HepG2 (cell line): Measurements from ENCODE around the gene SLC12A5. TPM values are rescaled to one million over a fixed set of nuclear protein-coding genes. Genes with fewer than 3 reads are reported as not detected.

ENCODE experiments used
- ELF3 ChIP-seq: IDR thresholded peaks from 2 replicates; pipeline ENCODE4 v1.6.1; 2016; ENCODE audit warnings: missing genetic modification reagents, missing compliant biosample characterization
- EP300 ChIP-seq, 3 experiments: sonication (generic) in 1 of 3; formaldehyde crosslinking in 1 of 3; IDR thresholded peaks; 2 replicates each; pipeline versions ENCODE4 v1.5.1 to v1.6.1; 2011 to 2020; ENCODE audit warnings: low read depth in 2 of 3, low read length in 2 of 3, borderline replicate concordance in 1 of 3, improper control_type of control experiment in 1 of 3, mild to moderate bottlenecking in 1 of 3, missing genetic modification reagents in 1 of 3, moderate library complexity in 1 of 3
- GLI4 ChIP-seq: sonication (generic); formaldehyde crosslinking; IDR thresholded peaks from 2 replicates; pipeline ENCODE4 v1.5.1; 2020; ENCODE audit warnings: missing genetic modification reagents, mild to moderate bottlenecking, moderate library complexity, borderline replicate concordance
- HNF4G ChIP-seq, 2 experiments: sonication (generic) in 1 of 2; formaldehyde crosslinking in 1 of 2; IDR thresholded peaks; 2 replicates each; pipeline versions ENCODE4 v1.4.0 to v1.6.1; 2011 to 2020; ENCODE audit warnings: borderline replicate concordance in 2 of 2, low read depth in 2 of 2, mild to moderate bottlenecking in 2 of 2, low read length in 1 of 2, missing genetic modification reagents in 1 of 2, moderate library complexity in 1 of 2
- JUNB ChIP-seq: sonication (generic); formaldehyde crosslinking; IDR thresholded peaks from 2 replicates; pipeline ENCODE4 v1.8.0; 2022; ENCODE audit warnings: missing genetic modification reagents, mild to moderate bottlenecking, borderline replicate concordance
- KAT8 ChIP-seq: IDR thresholded peaks from 2 replicates; pipeline ENCODE4 v1.6.1; 2016; ENCODE audit warnings: missing genetic modification reagents, missing compliant biosample characterization
- NFIC ChIP-seq: IDR thresholded peaks from 2 replicates; pipeline ENCODE4 v1.6.1; 2012; ENCODE audit warnings: mild to moderate bottlenecking, low read length, inconsistent platforms
- PAF1 ChIP-seq: IDR thresholded peaks from 2 replicates; pipeline ENCODE4 v1.6.1; 2016; ENCODE audit warnings: missing genetic modification reagents, missing compliant biosample characterization
- RORA ChIP-seq: sonication (generic); formaldehyde crosslinking; IDR thresholded peaks from 2 replicates; pipeline ENCODE4 v1.5.0; 2020; ENCODE audit warnings: mild to moderate bottlenecking, missing genetic modification reagents, moderate library complexity
- RXRA ChIP-seq: sonication (generic); formaldehyde crosslinking; IDR thresholded peaks from 2 replicates; pipeline ENCODE4 v1.5.1; 2020; ENCODE audit warnings: missing genetic modification reagents
- SALL2 ChIP-seq: sonication (generic); formaldehyde crosslinking; IDR thresholded peaks from 2 replicates; pipeline ENCODE4 v1.8.1; 2023; ENCODE audit warnings: mild to moderate bottlenecking, missing genetic modification reagents, inconsistent platforms
- SNAPC4 ChIP-seq: sonication (generic); formaldehyde crosslinking; IDR thresholded peaks from 2 replicates; pipeline ENCODE4 v1.4.0; 2020; ENCODE audit warnings: mild to moderate bottlenecking, missing genetic modification reagents
- ZNF17 ChIP-seq: sonication (generic); formaldehyde crosslinking; IDR thresholded peaks from 2 replicates; pipeline ENCODE4 v1.5.0; 2020; ENCODE audit warnings: mild to moderate bottlenecking, missing genetic modification reagents
- ZNF367 ChIP-seq: sonication (generic); formaldehyde crosslinking; IDR thresholded peaks from 2 replicates; pipeline ENCODE4 v1.4.0; 2020; ENCODE audit warnings: missing genetic modification reagents, borderline replicate concordance
- ZNF558 ChIP-seq: sonication (generic); formaldehyde crosslinking; IDR thresholded peaks from 2 replicates; pipeline ENCODE4 v1.9.0; 2022; ENCODE audit warnings: mild to moderate bottlenecking, missing genetic modification reagents, borderline replicate concordance
- ZNF749 ChIP-seq: sonication (generic); formaldehyde crosslinking; IDR thresholded peaks from 2 replicates; pipeline ENCODE4 v1.8.0; 2022; ENCODE audit warnings: mild to moderate bottlenecking, missing genetic modification reagents, moderate library complexity, borderline replicate concordance
- ZNF766 ChIP-seq: sonication (generic); formaldehyde crosslinking; IDR thresholded peaks from 2 replicates; pipeline ENCODE4 v1.5.0; 2020; ENCODE audit warnings: missing genetic modification reagents, borderline replicate concordance
- ZNF878 ChIP-seq: sonication (generic); formaldehyde crosslinking; IDR thresholded peaks from 2 replicates; pipeline ENCODE4 v1.8.1; 2023; ENCODE audit warnings: mild to moderate bottlenecking, missing genetic modification reagents, moderate library complexity
- polyA plus RNA-seq, 8 experiments: library from polyadenylated mRNA; depleted of rRNA in 3 of 8; stranded (reverse) in 7 of 8; unstranded in 1 of 8; fragments of >200 nt; fragmentation: Illumina TruSeq in 4 of 8; extraction: Trizol in 4 of 8; gene quantifications; 2 replicates each; pipeline versions ENCODE4 v1.2.1 to v1.2.3, GENCODE V29; 2011 to 2016; ENCODE audit warnings: low read depth in 4 of 8, missing spikeins in 1 of 8, mixed read lengths in 1 of 8; ENCODE audit not compliant: insufficient read depth in 1 of 8
- total RNA-seq, 5 experiments: library from RNA; depleted of rRNA; stranded (reverse); fragments of >200 nt; fragmentation: Illumina TruSeq; extraction: Trizol; gene quantifications; 2 replicates each; pipeline ENCODE4 v1.2.3, GENCODE V29; 2016; ENCODE audit warnings: low read depth in 1 of 5
- TF ChIP-seq, protein P1 (sequence below): sonication (generic); formaldehyde crosslinking; IDR thresholded peaks from 2 replicates; pipeline ENCODE4 v1.8.0; 2022; ENCODE audit warnings: mild to moderate bottlenecking, missing genetic modification reagents, moderate library complexity
- TF ChIP-seq, protein P2 (sequence below): sonication (generic); formaldehyde crosslinking; IDR thresholded peaks from 2 replicates; pipeline ENCODE4 v1.4.0; 2020; ENCODE audit warnings: missing genetic modification reagents

Gene SLC12A5
- total and polyA plus RNA-seq, 2 of the 13 experiments (the other 11 are each of a cell fraction or from before 2014, with no cell fraction given): 4.3 to 5.4 TPM

GRCh38 chr20:46021361-46022359 lies 7.4 kb upstream of the SLC12A5 start (continued):
- TF ChIP-seq RXRA (CRISPR knock-in tag) (peak; percentile 42; the same call in 1 of the 2 replicates), SNAPC4 (CRISPR knock-in tag) (no peak), ZNF766 (CRISPR knock-in tag) (no peak), SALL2 (0 out of 2 replicates have a peak, but pooled peaks have one; percentile 30), GLI4 (CRISPR knock-in tag) (0 out of 2 replicates have a peak, but pooled peaks have one; percentile 33), RORA (CRISPR knock-in tag) (no peak), ZNF878 (CRISPR knock-in tag) (no peak), JUNB (CRISPR knock-in tag) (no peak), ZNF367 (CRISPR knock-in tag) (no peak), KAT8 (no peak), EP300 (IDR thresholded peaks at IDR 0.05; ENCODE audit: low read depth in 2 of 2, low read length in 2 of 2) (no peak), EP300 (CRISPR knock-in tag; IDR thresholded peaks at IDR 0.05; ENCODE audit: borderline replicate concordance) (no peak), ELF3 (CRISPR knock-in tag) (no peak), ZNF558 (no peak), PAF1 (CRISPR knock-in tag) (no peak), ZNF749 (no peak), NFIC (no peak; the same call in 1 of the 2 replicates), HNF4G (IDR thresholded peaks at IDR 0.05; ENCODE audit: borderline replicate concordance, low read depth, low read length) (no peak), HNF4G (CRISPR knock-in tag; IDR thresholded peaks at IDR 0.05; ENCODE audit: borderline replicate concordance, low read depth) (no peak), ZNF17 (no peak)
- TF ChIP-seq, protein P1, sequence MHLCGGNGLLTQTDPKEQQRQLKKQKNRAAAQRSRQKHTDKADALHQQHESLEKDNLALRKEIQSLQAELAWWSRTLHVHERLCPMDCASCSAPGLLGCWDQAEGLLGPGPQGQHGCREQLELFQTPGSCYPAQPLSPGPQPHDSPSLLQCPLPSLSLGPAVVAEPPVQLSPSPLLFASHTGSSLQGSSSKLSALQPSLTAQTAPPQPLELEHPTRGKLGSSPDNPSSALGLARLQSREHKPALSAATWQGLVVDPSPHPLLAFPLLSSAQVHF (CRISPR knock-in tag): no peak
- TF ChIP-seq, protein P2, sequence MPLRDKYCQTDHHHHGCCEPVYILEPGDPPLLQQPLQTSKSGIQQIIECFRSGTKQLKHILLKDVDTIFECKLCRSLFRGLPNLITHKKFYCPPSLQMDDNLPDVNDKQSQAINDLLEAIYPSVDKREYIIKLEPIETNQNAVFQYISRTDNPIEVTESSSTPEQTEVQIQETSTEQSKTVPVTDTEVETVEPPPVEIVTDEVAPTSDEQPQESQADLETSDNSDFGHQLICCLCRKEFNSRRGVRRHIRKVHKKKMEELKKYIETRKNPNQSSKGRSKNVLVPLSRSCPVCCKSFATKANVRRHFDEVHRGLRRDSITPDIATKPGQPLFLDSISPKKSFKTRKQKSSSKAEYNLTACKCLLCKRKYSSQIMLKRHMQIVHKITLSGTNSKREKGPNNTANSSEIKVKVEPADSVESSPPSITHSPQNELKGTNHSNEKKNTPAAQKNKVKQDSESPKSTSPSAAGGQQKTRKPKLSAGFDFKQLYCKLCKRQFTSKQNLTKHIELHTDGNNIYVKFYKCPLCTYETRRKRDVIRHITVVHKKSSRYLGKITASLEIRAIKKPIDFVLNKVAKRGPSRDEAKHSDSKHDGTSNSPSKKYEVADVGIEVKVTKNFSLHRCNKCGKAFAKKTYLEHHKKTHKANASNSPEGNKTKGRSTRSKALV (CRISPR knock-in tag): no peak
